ENCODE data around the gene GJD3.

The GJD3 gene

GRCh38 chr17:40351359-40352236, 12.9 kb downstream of the GJD3 start:
- DNase-seq = peak; percentile 59 to 83

- peak; percentile 84 to 88 for DNase-seq
Observed at GRCh38 chr17:40350689-40351358, 13.7 kb downstream of the GJD3 start.

- peak; percentile 18 to 32 for DNase-seq
Observed at GRCh38 chr17:40349895-40350688, 14.4 kb downstream of the GJD3 start.

DNA sequence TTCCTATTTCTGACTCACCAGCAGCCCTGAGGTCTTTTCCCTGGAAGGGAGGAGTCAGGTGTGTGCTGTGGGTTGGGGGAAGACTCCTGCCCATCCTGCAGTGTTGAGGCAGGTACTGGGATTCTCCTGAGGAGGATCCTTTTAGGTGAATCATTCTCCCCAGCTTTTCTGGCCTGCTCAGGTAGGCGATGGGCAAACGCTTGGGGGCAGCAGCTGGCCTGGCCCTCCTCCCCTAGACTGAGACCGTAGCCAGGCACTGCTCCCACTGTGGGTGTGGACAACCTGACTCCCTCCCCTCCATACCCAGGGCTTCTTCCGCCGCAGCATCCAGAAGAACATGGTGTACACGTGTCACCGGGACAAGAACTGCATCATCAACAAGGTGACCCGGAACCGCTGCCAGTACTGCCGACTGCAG, 15.1 kb downstream of the GJD3 start:
- DNase-seq = no peak

DNA sequence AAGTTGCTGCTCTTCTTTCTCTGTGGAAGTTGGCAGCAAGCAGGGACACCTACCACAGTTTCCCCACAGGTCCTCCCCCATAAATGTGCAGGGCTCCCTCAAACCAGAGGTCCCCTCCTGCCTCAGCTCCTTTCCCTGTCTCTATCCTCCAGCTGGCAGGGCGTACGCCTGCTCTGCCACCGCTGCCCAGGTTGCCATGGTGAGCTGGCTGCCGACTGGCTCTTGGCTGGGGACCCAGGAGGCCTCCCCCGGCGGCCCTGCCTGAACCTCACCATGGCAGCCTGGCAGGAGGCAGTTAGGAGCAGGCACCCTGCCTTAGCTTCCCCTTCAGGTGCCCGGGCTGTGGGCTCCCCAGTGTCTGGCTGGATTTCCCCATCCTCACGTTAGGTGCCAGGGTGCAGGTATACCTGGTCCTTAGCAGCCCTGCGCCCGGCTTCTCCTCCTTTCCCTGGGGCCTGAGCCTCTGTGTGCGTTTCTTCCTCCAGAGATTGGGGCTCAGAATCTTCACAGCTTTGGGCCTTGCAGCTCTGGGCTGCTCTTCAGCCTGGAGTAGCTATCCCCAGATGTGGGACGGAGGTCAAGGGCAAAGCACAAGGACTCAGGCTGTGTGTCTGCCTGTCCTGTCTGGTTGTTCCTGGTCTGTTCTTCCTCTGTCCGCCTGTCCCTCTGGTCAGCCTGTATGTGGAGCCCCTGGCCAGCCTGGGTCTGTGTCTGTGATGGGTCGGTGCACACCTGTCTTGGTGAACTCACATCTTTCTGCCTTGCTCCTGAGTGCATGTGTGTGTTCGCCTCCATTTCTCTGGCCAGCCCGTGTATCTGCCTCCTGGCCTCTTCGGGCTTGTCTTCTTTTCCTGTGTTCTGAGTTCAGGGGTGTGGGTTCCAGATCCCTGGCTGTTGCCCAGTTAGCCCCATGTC, 15.7 kb downstream of the GJD3 start:
- DNase-seq = peak; percentile 91 to 93

DNA sequence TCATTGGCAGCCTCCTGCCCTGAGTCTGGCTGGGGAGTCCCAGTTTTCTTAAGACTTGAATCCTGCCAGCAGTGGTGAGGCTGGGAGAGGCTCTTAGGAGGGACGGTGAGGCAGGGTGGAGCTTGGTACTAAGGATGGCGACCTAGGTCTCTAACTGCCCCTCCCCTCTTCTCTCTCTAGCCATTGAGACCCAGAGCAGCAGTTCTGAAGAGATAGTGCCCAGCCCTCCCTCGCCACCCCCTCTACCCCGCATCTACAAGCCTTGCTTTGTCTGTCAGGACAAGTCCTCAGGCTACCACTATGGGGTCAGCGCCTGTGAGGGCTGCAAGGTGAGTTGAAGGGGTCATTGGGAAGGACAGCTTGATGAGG, 16.4 kb downstream of the GJD3 start:
- DNase-seq = no peak

DNA sequence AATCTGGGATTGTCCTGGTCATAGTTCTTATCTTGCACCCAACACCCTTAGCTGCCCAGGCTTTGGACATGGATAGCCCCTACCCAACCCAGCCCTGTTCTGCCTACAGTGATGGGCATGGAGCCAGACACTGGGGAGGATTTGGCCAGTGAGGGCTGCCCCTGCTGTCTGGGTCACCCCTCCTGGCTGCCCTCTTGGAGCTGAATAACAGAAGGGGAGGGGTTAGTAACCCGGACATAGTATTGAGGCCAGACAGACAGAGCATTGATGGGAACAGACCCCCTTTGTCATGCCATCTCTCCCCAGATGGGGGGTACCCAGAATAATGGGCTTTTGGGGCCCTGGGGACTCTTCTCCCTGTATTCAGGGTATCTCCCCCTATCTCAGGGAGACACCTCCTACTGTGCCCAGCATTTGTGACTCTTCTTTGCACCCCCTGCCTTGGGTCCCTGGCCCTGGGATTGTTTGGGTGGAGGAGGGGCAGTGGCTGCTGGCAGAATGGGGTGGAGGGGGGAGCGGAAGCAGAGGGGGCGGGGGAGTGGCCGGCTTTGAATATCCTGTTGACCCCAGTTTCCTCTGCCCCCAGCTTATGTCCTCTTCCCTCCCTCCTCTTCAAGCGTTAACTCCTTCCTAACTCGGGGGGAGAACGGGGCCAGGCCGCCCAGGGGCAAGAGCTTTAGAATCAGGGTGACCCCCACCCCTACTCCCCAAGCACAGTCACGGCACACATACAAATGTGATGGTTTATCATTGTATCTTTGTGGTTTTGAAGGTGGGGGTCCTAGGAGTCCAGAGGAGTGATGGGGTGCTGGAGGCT, 17.0 kb downstream of the GJD3 start:
- DNase-seq = no peak

DNA sequence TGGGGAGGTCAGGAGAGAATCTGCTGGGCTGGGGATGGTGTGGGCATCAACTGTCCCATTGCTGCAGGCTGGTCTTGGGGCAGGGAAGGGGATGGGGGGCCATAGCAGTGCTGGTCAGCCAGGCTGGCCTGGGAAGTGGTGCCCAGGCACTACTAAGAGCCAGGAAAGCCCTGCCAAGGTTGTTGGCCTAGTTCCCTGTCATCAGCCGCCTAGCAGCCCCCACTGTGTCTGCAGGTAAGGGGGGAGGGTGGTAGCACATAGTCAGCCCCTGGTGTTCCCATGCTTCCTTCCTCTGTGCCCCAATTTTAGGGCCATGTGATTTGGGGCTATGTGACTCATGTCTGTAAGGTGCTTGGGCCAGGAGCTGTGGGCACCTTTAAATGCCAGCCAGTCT, 17.8 kb downstream of the GJD3 start:
- DNase-seq = no peak

DNA sequence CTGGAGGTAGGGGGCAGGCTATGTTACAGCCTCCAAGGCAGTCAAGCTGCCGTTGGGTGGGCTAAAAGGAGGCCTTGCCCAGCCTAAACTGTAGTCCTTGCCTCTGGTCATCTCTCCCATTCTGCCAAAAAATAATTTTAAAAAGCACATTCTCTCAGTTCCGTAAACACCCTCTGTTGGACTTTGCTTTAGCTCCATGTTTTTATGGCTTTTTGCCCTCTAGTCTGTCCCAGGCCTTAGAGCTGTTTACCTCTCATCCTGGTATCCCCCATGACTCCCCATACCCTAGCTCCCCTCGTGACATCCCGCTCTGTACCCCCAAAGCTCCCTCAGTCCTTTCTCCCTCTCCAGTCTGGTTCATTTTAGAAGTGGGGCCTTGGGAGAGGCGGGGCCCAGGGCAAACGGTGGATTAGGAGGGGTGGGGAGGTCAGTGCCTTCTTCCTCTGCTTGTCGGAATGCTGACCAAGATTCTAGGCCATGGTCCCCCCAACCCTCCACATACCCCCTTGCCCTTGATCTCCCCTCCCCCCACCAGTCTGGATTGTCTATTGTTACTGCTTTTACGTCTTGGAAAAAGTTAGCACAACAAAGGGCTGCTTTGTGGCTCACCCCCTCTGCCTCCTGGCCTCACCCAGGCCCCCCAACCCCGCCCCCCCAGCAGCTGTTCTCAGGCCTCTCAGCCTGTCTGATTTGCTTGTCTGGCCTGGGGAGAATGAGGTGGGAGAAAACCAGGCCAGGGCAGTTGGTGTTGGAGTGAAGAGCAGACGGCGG, 18.4 kb downstream of the GJD3 start:
- no peak for DNase-seq

GRCh38 chr17:40345161-40345993, 19.2 kb downstream of the GJD3 start:
- DNase-seq = peak; percentile 77 to 79

DNA sequence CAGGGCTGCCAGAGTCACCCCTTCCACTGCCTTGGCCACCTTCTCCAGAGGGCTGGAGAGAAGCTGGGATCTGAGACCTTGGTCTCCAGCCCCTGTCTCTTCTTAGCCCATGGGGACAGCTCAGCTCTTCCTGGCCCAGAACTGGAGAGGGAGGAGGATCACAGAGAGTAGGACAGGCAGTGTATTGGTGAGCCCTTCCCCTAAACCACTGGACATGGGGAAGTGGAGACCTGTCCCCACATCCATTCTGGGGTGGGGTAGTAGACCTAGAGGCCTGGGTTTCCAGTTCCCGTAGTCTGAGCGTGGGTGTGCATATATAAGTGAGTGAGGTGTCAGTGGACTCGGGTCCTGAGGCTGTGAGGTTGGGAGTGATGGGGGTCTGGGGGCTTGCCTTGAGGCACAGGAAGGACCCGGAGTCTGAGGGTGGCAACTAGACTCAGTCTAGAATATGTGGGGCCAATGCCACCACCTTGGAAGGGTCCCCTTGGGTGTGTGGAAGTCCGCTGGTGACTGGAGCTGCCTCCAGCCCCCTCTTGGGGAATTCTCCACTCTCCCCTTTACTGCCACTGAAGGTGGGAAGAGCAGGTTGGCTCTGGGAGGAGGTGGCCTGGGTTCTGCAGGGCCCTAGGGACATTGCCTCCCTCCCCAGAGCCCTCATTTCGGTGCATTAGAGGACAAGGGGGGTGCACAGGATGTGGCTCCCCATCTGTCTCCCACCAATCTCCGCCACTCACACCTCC, 19.9 kb downstream of the GJD3 start:
- DNase-seq = no peak

GRCh38 chr17:40343219-40344119, 21.1 kb downstream of the GJD3 start:
- DNase-seq = peak; percentile 51 to 76

DNA sequence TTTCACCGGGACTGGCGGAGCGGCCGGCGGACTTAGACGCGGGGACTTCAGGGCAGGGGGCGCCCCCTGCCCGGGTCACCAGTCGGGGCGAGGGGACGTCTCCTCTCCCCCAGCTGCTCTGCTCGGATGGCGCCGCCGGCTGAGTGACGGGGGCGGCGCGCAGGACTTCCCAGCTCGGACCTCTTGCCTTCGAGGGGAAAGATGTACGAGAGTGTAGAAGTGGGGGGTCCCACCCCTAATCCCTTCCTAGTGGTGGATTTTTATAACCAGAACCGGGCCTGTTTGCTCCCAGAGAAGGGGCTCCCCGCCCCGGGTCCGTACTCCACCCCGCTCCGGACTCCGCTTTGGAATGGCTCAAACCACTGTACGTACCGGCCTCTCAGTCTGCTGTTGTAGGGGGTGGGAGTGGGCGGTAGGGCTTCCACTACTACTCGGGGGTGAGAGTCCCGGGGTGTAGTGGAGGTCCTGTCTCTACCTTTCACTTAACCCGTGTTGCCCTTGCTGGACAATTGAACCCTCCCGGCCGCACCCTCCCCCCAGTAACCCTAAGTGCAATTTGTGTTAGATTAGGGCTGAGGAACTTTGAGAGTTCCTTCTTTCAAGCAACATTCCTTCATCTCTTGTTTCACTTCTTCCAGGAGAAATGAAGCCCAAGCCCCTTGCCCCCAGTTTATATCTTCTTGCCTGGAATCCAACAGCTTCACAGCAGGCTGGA, 21.9 kb downstream of the GJD3 start:
- no peak for DNase-seq

- DNase-seq = peak; percentile 32 to 50
Observed at GRCh38 chr17:40341808-40342503, 22.6 kb downstream of the GJD3 start.

GRCh38 chr17:40340880-40341807, 23.4 kb downstream of the GJD3 start:
- DNase-seq = peak; percentile 73 to 81

Measured in NCI-H2081 (cell line).